Mammary epithelial cell (primary cell): ENCODE measurements around the gene STK16.

ENCODE experiments used
- CTCF ChIP-seq, 2 donors: IDR thresholded peaks in 1 of 2; conservative IDR thresholded peaks in 1 of 2; 2 replicates each; pipeline ENCODE4 v1.5.1; 2011 to 2012; ENCODE audit warnings: inconsistent platforms in 2 of 2, low read length in 2 of 2, mild to moderate bottlenecking in 2 of 2, control low read depth in 1 of 2, low read depth in 1 of 2; ENCODE audit not compliant: insufficient read depth in 1 of 2; ENCODE audit errors: extremely low read depth in 1 of 2
- EZH2 ChIP-seq: IDR thresholded peaks from 2 replicates; pipeline ENCODE4 v1.6.1; 2012; ENCODE audit warnings: low read length, inconsistent platforms, borderline replicate concordance

DNA sequence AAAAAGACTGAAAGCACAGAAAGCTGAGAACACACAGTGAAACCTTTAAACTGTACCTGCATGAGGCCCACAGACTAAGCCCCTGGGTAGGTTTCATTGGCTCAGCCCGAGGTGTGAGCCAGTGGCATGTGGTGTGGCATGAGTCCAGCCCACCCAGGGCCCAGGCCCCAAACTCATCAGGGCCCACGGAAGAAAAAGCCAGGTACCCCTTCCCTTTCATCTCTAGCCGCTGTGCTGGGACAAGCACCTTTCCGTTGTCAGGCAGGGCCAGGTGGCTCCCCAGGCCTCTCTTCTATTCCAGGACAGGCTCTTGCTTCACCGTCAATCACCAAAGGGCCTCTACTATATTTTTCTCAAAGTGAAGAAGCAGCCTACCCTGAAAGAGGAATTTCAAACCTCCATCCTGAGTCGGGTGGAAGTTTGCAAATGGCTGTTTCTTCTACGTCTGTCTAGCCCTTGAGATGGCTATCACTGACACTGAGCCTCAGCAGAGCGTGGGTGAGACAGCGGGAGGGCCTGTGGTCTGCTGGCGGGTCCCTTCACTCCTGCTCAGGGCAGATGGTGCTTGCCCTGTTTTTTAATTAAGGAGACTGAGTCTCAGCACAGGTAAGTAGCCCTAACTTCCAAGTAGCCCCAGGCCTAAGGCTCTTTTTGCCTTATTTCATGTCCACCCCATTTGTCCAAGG, 42.4 kb downstream of the STK16 start:
- TF ChIP-seq CTCF (conservative IDR thresholded peaks at IDR 0.05 in 1 of 2, IDR thresholded peaks at IDR 0.05 in 1 of 2; ENCODE audit: extremely low read depth in 1 of 2, insufficient read depth in 1 of 2, low read depth in 1 of 2, low read length in 2 of 2) = no peak
- no peak for TF ChIP-seq EZH2
